Fibroblast of lung (primary cell): Measurements from ENCODE around the gene PPP1R12A.

Experiments used
- EZH2 ChIP-seq: IDR thresholded peaks from 2 replicates; pipeline ENCODE4 v1.5.1; 2012; ENCODE audit warnings: low read length, control low read depth, mild to moderate bottlenecking; ENCODE audit errors: missing control alignments
- TF ChIP-seq, protein P1 (sequence below), 2 donors: IDR thresholded peaks in 1 of 2; conservative IDR thresholded peaks in 1 of 2; 1 replicate in 1 of 2; 2 replicates in 1 of 2; pipeline ENCODE4 v1.5.1; 2011 to 2012; ENCODE audit warnings: low read length in 2 of 2, control low read depth in 1 of 2, inconsistent platforms in 1 of 2, low read depth in 1 of 2, mild to moderate bottlenecking in 1 of 2

DNA sequence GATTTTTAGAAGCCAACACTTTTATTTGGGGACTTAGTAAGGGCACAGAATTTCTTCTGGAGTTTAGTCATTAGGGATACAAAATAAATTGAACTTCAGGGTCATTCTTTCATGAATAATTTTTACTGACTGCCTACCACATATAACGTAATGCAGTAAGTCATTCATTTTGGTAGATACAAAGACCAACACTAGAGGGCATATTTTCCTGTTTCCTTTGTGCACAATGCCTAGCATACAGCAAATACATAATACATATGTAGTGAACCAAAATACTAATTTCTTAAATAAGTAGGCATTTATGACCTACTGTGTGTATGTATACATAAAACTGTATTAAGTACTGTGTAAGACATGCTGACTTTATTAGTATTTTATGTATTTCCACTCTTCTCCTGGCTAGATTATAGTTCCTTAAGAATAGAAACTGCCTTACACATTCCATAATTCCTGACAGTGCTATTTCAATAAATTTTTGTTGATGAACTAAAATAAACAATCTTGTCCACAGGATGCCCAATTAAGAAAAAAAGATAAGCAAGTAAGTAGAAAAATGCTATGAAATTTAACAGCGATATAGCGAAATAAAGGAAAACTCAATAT, 47.9 kb downstream of the PPP1R12A start:
- TF ChIP-seq, protein P1, sequence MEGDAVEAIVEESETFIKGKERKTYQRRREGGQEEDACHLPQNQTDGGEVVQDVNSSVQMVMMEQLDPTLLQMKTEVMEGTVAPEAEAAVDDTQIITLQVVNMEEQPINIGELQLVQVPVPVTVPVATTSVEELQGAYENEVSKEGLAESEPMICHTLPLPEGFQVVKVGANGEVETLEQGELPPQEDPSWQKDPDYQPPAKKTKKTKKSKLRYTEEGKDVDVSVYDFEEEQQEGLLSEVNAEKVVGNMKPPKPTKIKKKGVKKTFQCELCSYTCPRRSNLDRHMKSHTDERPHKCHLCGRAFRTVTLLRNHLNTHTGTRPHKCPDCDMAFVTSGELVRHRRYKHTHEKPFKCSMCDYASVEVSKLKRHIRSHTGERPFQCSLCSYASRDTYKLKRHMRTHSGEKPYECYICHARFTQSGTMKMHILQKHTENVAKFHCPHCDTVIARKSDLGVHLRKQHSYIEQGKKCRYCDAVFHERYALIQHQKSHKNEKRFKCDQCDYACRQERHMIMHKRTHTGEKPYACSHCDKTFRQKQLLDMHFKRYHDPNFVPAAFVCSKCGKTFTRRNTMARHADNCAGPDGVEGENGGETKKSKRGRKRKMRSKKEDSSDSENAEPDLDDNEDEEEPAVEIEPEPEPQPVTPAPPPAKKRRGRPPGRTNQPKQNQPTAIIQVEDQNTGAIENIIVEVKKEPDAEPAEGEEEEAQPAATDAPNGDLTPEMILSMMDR (conservative IDR thresholded peaks at IDR 0.05 in 1 of 2, IDR thresholded peaks at IDR 0.05 in 1 of 2; ENCODE audit: low read depth in 1 of 2, low read length in 2 of 2) = peak; percentile 35 to 65
- no peak for TF ChIP-seq EZH2
